Adipocyte (in vitro differentiated cells): ENCODE results near the gene NAP1L1.

Experiments used
- DNase-seq: peaks from one replicate; pipeline ENCODE4 v3.0.0-alpha.2; 2015; ENCODE audit warnings: low read depth
- H3K27me3 ChIP-seq: replicated peaks from 2 replicates; pipeline ENCODE4 v1.7.0; 2013; ENCODE audit warnings: mild to moderate bottlenecking, low read length, moderate library complexity; ENCODE audit not compliant: control insufficient read depth, insufficient read depth
- H3K36me3 ChIP-seq: 2 replicates; pipeline ENCODE4 v1.7.0; 2013; ENCODE audit warnings: low read length, mild to moderate bottlenecking, moderate library complexity; ENCODE audit not compliant: control insufficient read depth, insufficient read depth, severe bottlenecking
- H3K4me1 ChIP-seq: 2 replicates; pipeline ENCODE4 v1.7.0; 2013; ENCODE audit warnings: mild to moderate bottlenecking, low read length, moderate library complexity; ENCODE audit not compliant: control insufficient read depth, insufficient read depth
- H3K4me3 ChIP-seq: 2 replicates; pipeline ENCODE4 v1.7.0; 2013; ENCODE audit warnings: mild to moderate bottlenecking, low read length, moderate library complexity
- H3K9ac ChIP-seq: 2 replicates; pipeline ENCODE4 v1.7.0; 2013; ENCODE audit warnings: mild to moderate bottlenecking, low read length, moderate library complexity
- H3K9me3 ChIP-seq: 2 replicates; pipeline ENCODE4 v1.7.0; 2013; ENCODE audit warnings: mild to moderate bottlenecking, low read length, moderate library complexity; ENCODE audit not compliant: control insufficient read depth

Gene NAP1L1

DNA sequence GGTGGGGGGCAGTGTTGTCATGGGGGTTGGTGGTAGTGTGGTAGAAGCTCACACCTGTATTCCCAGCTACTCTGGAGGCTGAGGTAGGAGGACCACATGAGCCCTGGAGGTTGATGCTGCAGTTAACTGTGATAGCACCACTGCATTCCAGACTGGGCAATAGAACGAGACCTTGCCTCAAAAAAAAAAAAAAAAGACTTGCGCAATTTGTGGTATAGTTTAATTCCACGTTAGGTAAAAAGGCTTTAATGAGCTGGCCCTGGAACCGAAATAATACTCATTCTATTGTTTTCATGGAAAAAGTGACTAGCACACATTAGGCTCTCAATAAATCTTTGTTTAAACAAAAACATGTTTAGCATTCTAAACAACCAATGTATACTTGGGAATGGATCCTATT, 25.4 kb upstream of the NAP1L1 start:
- H3K27me3 ChIP-seq = no peaks in the 10 kb centered on the region
- no peak overlapping the region for H3K9ac ChIP-seq
- no peaks in the 10 kb centered on the region for H3K9me3 ChIP-seq
- H3K4me3 ChIP-seq = no peak overlapping the region
- no peak for DNase-seq
- peaks cover 23% of the 10 kb centered on the region for H3K4me1 ChIP-seq
- H3K36me3 ChIP-seq = no peaks in the 10 kb centered on the region

- H3K4me3 ChIP-seq = no peak overlapping the region
- no peak overlapping the region for H3K9ac ChIP-seq
- peaks cover 19% of the 10 kb centered on the region for H3K4me1 ChIP-seq
- no peaks in the 10 kb centered on the region for H3K36me3 ChIP-seq
- H3K9me3 ChIP-seq = no peaks in the 10 kb centered on the region
- DNase-seq = no peak
- H3K27me3 ChIP-seq = no peaks in the 10 kb centered on the region
Observed at GRCh38 chr12:76108356-76108755, 23.9 kb upstream of the NAP1L1 start.

DNA sequence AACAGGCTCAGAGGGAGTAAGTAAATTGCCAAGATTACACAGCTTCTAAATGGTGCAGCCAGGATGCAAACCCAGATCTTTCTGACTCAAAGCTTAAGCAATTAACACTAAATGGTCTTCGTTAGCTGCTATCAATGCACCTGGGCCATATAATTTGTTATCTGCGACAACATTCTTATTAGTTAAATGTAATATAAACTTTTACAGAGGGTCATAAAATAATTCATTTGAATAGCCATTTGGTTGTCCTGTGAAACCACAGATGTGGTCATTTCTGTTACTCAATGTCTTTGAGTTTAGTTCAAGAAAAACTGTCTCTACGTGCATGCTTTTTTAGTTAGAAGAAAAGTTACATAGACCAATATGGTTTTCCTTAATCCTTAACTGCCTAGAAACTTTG, 22.1 kb upstream of the NAP1L1 start:
- H3K9ac ChIP-seq = no peak overlapping the region
- H3K4me1 ChIP-seq = peaks cover 24% of the 10 kb centered on the region
- no peaks in the 10 kb centered on the region for H3K27me3 ChIP-seq
- H3K4me3 ChIP-seq = no peak overlapping the region
- DNase-seq = no peak
- H3K36me3 ChIP-seq = no peaks in the 10 kb centered on the region
- no peaks in the 10 kb centered on the region for H3K9me3 ChIP-seq

GRCh38 chr12:76103958-76104357, 19.5 kb upstream of the NAP1L1 start:
- H3K4me1 ChIP-seq = peaks cover 24% of the 10 kb centered on the region
- H3K4me3 ChIP-seq = no peak overlapping the region
- H3K36me3 ChIP-seq = no peaks in the 10 kb centered on the region
- H3K9ac ChIP-seq = no peak overlapping the region
- H3K27me3 ChIP-seq = no peaks in the 10 kb centered on the region
- no peak for DNase-seq
- no peaks in the 10 kb centered on the region for H3K9me3 ChIP-seq

- no peaks in the 10 kb centered on the region for H3K36me3 ChIP-seq
- no peaks in the 10 kb centered on the region for H3K27me3 ChIP-seq
- no peak overlapping the region for H3K9ac ChIP-seq
- peaks cover 21% of the 10 kb centered on the region for H3K4me1 ChIP-seq
- no peaks in the 10 kb centered on the region for H3K9me3 ChIP-seq
- DNase-seq = no peak
- H3K4me3 ChIP-seq = no peak overlapping the region
Observed at GRCh38 chr12:76101739-76102385, 17.4 kb upstream of the NAP1L1 start.

DNA sequence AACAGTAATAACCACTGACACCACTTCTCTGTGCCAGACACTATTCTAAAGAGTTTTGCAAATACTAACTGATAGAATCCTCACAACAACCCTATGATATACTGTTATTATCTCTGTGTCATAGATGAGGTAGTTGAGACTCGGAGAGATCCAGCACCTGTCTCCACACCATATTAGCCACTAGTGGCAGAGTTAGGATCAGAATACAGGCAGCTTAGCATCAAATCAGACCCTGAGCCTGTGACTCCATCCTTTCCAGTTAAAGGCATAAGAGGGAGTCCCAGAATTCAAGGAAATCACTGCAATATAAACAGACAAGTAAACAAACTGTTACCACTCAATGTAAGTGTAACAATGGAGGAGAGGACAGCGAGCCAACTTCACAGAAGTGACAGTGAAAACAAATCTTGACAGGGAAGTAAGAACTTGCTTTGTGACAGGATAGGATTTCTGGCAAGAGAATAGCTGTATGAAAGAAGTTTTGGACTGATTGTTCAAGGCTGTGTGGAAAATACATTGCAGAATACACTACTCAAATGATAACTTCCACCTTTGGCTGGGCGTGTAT, 11.7 kb upstream of the NAP1L1 start:
- no peaks in the 10 kb centered on the region for H3K4me1 ChIP-seq
- H3K9ac ChIP-seq = no peak overlapping the region
- H3K36me3 ChIP-seq = no peaks in the 10 kb centered on the region
- H3K9me3 ChIP-seq = no peaks in the 10 kb centered on the region
- no peak overlapping the region for H3K4me3 ChIP-seq
- no peaks in the 10 kb centered on the region for H3K27me3 ChIP-seq
- no peak for DNase-seq

DNA sequence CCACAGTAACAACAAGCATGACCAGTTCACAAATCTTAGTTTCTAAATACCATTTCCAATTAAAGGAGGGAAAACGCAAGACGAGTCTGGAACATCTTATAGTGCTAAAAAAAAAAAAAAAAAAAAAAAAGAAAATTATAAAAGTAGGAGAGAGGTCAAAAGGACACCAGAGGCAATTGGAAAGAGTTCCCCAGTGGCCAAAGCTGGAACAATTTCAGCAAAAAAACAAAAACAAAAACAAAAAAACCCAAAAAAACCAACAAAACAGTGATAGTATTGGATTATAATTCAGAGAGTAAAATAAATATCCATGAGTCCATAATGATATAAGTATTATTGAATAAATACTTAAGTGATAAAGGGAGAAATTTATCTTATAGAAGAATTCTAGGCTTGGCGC, 10.3 kb upstream of the NAP1L1 start:
- DNase-seq = no peak
- Histone ChIP-seq H3K27me3 (no peaks in the 10 kb centered on the region), H3K4me3 (no peak overlapping the region), H3K36me3 (no peaks in the 10 kb centered on the region), H3K4me1 (no peaks in the 10 kb centered on the region), H3K9me3 (no peaks in the 10 kb centered on the region), H3K9ac (no peak overlapping the region)

- Histone ChIP-seq H3K4me3 (no peak overlapping the region), H3K9me3 (no peaks in the 10 kb centered on the region), H3K4me1 (no peaks in the 10 kb centered on the region), H3K36me3 (no peaks in the 10 kb centered on the region), H3K9ac (no peak overlapping the region), H3K27me3 (no peaks in the 10 kb centered on the region)
- no peak for DNase-seq
Observed at GRCh38 chr12:76091246-76091754, 6.8 kb upstream of the NAP1L1 start.

DNA sequence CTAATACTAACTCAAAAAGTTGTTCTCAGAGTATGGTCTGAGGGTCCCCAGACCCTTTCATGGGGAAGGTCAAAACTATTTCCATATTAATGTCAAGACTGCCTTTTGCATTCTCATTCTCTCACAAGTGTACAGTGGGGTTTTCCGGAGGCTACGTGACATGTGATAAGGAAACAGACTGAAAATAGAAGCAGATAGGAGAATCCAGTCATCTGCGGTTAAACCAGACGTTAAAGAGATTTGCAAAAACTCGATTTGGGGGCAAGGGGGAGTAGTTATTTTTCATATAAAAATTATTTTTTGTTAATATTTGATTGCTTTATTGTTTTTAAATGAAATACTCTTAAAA, 1.0 kb upstream of the NAP1L1 start:
- Histone ChIP-seq H3K4me3 (peak overlapping the region; percentile 95), H3K9me3 (no peaks in the 10 kb centered on the region), H3K27me3 (no peaks in the 10 kb centered on the region), H3K9ac (peak overlapping the region; percentile 98), H3K4me1 (peaks cover 32% of the 10 kb centered on the region), H3K36me3 (peaks cover 2% of the 10 kb centered on the region)
- DNase-seq = peak; percentile 30

DNA sequence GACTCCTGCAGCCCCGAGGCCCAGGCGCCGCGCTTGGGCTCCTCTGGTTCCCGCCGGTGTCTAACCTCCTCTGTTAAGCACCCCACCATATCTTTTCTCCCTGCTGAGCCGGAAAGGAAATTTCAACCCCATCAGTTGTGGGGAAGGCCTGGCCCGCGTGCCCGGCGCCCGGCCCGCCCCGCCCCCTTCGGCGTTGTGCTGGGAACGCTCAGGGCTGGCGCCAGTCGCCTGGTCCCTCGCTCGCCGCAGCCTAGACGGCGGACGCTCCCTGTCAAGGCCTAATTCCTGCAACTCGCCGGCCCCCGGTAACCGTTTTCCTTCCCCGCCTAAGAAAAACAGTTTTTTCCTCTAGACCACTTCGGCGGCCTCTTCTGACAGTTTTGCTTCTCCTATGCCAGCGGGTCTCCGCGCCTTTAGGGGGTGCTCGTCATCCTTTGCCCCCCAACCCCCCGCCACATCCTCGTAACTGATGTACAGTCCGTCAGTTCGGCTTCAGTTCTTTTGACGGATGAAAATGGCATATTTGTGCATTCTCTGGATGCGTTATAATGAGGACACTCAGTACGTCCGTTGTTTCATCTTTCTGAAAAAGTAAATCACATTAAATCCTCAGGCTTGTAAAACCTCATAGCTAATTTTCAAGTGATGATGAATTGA, 506 bp upstream of the NAP1L1 start:
- peaks cover 32% of the 10 kb centered on the region for H3K4me1 ChIP-seq
- H3K36me3 ChIP-seq = peaks cover 6% of the 10 kb centered on the region
- peak overlapping the region; percentile 98 for H3K9ac ChIP-seq
- no peaks in the 10 kb centered on the region for H3K9me3 ChIP-seq
- peak overlapping the region; percentile 95 for H3K4me3 ChIP-seq
- no peaks in the 10 kb centered on the region for H3K27me3 ChIP-seq
- DNase-seq = peak; percentile 89

- H3K4me3 ChIP-seq = peak overlapping the region; percentile 95
- H3K27me3 ChIP-seq = no peaks in the 10 kb centered on the region
- H3K36me3 ChIP-seq = peaks cover 22% of the 10 kb centered on the region
- H3K9me3 ChIP-seq = peaks cover 9% of the 10 kb centered on the region
- H3K9ac ChIP-seq = peak overlapping the region; percentile 98
- peaks cover 32% of the 10 kb centered on the region for H3K4me1 ChIP-seq
- DNase-seq = peak; percentile 29
Observed at GRCh38 chr12:76083246-76083903, 1.1 kb downstream of the NAP1L1 start.
